ENCODE measurements around the gene HSPG2. TPM values are rescaled to one million over a fixed set of nuclear protein-coding genes. Genes with fewer than 3 reads are reported as not detected.

HSPG2 gene
- total and polyA plus RNA-seq, 10 of the 15 experiments (the other 5 are each of a cell fraction or from before 2014, with no cell fraction given) = 0.30 to 3.4 (median 0.73) TPM; not detected in 2

DNA sequence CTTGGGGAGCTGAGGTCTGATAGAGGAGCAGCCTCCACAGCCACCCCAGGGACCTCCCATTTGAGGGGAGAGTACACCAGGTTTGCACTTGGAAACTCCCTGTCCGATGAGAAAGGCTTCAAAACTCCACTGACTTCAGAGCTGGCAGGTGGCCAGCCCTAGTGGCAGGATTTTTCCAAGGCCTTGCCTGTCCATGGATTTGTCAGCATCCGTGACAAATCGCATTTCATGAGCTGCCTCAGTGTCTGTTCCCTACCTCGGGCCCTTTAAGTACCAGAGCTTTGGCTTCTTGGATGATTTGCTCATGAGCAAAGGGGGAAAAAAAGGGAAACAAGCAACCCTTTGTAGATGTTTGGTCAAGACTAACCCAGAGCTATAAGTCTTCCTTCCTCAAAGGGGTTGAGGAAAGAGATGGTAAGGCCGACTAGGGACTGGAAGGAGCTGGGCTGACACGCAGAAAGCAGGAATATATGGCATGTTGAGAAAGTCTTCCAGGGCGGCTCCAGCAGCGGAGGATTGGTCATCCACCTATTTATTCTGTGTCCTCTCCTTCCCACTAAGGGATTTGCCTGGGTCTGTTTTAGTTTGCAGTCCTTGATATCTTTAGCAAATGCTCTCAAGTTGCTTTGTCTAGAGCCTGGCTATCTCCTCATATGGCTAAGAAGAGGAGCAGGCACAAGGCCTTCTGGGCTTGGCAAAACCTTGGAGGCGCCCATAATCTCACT lies 2.7 kb upstream of the HSPG2 start (continued):
- TF ChIP-seq PAX8 (IDR thresholded peaks at IDR 0.05) (no peak), MEF2B (IDR thresholded peaks at IDR 0.05; ENCODE audit: partially characterized antibody, poor library complexity, severe bottlenecking) (peak; percentile 46), KAT2A (conservative IDR thresholded peaks at IDR 0.05; ENCODE audit: control insufficient read depth, low read depth, low read length) (no peak), SP1 (IDR thresholded peaks at IDR 0.05; ENCODE audit: low read depth, low read length) (peak; percentile 21), SUZ12 (IDR thresholded peaks at IDR 0.05; ENCODE audit: unreplicated experiment) (no peak), SMAD1 (IDR thresholded peaks at IDR 0.05; ENCODE audit: low read depth, partially characterized antibody) (peak; percentile 48), IKZF1 (conservative IDR thresholded peaks at IDR 0.05) (peak; percentile 57), NRF1 (conservative IDR thresholded peaks at IDR 0.05; ENCODE audit: low read depth, low read length) (no peak)
- TF ChIP-seq, protein P1, sequence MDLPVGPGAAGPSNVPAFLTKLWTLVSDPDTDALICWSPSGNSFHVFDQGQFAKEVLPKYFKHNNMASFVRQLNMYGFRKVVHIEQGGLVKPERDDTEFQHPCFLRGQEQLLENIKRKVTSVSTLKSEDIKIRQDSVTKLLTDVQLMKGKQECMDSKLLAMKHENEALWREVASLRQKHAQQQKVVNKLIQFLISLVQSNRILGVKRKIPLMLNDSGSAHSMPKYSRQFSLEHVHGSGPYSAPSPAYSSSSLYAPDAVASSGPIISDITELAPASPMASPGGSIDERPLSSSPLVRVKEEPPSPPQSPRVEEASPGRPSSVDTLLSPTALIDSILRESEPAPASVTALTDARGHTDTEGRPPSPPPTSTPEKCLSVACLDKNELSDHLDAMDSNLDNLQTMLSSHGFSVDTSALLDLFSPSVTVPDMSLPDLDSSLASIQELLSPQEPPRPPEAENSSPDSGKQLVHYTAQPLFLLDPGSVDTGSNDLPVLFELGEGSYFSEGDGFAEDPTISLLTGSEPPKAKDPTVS (IDR thresholded peaks at IDR 0.05; ENCODE audit: low read depth, low read length) = no peak
- TF ChIP-seq, protein P2, sequence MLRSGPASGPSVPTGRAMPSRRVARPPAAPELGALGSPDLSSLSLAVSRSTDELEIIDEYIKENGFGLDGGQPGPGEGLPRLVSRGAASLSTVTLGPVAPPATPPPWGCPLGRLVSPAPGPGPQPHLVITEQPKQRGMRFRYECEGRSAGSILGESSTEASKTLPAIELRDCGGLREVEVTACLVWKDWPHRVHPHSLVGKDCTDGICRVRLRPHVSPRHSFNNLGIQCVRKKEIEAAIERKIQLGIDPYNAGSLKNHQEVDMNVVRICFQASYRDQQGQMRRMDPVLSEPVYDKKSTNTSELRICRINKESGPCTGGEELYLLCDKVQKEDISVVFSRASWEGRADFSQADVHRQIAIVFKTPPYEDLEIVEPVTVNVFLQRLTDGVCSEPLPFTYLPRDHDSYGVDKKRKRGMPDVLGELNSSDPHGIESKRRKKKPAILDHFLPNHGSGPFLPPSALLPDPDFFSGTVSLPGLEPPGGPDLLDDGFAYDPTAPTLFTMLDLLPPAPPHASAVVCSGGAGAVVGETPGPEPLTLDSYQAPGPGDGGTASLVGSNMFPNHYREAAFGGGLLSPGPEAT (IDR thresholded peaks at IDR 0.05; ENCODE audit: low read depth) = peak; percentile 45; the same call in 1 of the 2 replicates

Data from GM12878 (cell line).